ENCODE data around the gene ZSCAN5C.

DNA sequence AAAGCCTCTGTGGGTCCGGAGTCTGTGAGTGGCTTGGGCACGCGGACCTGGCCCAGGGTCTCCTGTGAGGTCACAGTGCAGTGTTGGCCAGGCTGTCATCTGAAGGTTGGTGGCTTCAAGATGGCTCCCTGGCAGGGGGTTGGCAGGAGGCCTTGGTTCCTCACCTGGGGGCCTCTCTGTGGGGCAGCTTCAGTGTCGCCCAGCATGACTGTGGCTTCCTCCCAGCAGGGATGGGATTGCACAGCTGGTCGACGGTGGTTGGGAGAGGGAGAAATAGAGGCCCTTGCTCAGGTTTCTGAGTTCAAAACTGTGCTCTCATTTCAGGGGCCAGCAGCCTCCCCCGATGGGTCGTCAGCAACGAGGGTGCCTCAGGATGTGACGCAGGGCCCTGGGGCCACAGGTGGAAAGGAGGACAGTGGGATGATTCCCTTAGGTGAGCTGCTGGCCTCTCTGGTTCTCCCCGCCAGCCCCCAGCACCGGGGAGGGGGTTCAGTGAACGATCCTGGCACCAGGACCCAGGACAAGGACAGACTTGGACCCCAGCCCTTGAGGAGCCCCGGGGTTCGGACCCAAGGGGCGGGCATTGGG is 43.8 kb upstream of the ZSCAN5C start:
- TF ChIP-seq ZNF274 (IDR thresholded peaks at IDR 0.05; ENCODE audit: borderline replicate concordance, extremely low read depth, low read length): no peak
- no peak for TF ChIP-seq MAFK (IDR thresholded peaks at IDR 0.05; ENCODE audit: low read depth, low read length)
- no peak for TF ChIP-seq POLR2A (IDR thresholded peaks at IDR 0.05; ENCODE audit: control extremely low read depth in 1 of 2, low read depth in 2 of 2, low read length in 2 of 2)
- TF ChIP-seq, protein P1, sequence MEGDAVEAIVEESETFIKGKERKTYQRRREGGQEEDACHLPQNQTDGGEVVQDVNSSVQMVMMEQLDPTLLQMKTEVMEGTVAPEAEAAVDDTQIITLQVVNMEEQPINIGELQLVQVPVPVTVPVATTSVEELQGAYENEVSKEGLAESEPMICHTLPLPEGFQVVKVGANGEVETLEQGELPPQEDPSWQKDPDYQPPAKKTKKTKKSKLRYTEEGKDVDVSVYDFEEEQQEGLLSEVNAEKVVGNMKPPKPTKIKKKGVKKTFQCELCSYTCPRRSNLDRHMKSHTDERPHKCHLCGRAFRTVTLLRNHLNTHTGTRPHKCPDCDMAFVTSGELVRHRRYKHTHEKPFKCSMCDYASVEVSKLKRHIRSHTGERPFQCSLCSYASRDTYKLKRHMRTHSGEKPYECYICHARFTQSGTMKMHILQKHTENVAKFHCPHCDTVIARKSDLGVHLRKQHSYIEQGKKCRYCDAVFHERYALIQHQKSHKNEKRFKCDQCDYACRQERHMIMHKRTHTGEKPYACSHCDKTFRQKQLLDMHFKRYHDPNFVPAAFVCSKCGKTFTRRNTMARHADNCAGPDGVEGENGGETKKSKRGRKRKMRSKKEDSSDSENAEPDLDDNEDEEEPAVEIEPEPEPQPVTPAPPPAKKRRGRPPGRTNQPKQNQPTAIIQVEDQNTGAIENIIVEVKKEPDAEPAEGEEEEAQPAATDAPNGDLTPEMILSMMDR (IDR thresholded peaks at IDR 0.05; ENCODE audit: control extremely low read depth in 1 of 3, insufficient read depth in 1 of 3, low read depth in 1 of 3, low read length in 3 of 3): no peak
- TF ChIP-seq SP2 (IDR thresholded peaks at IDR 0.05; ENCODE audit: low read length): no peak
- no peak for TF ChIP-seq SIN3A (conservative IDR thresholded peaks at IDR 0.05 in 1 of 2, IDR thresholded peaks at IDR 0.05 in 1 of 2; ENCODE audit: low read depth in 1 of 2, low read length in 2 of 2)
- TF ChIP-seq, protein P2, sequence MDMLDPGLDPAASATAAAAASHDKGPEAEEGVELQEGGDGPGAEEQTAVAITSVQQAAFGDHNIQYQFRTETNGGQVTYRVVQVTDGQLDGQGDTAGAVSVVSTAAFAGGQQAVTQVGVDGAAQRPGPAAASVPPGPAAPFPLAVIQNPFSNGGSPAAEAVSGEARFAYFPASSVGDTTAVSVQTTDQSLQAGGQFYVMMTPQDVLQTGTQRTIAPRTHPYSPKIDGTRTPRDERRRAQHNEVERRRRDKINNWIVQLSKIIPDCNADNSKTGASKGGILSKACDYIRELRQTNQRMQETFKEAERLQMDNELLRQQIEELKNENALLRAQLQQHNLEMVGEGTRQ (IDR thresholded peaks at IDR 0.05; ENCODE audit: low read length): no peak
- TF ChIP-seq NRF1 (IDR thresholded peaks at IDR 0.05; ENCODE audit: low read depth, low read length): no peak

Measured in H1 (cell line).